ENCODE measurements around the gene MLST8.

GRCh38 chr16:2229091-2229490 lies 23.8 kb downstream of the MLST8 start:
- TF ChIP-seq, protein P1, sequence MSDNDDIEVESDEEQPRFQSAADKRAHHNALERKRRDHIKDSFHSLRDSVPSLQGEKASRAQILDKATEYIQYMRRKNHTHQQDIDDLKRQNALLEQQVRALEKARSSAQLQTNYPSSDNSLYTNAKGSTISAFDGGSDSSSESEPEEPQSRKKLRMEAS (IDR thresholded peaks at IDR 0.05; ENCODE audit: insufficient read depth, insufficient read length), result no peak
- TF ChIP-seq POLR2A (IDR thresholded peaks at IDR 0.05; ENCODE audit: low read depth, low read length), result no peak

All from endothelial cell of umbilical vein (primary cell).